ENCODE measurements around the gene SLC13A4.
A peak's percentile ranks its signal among the peaks of the same experiment; 100 is the strongest.
"Not testable (repeated sequence)": the region's sequence is repeated elsewhere in the genome, so short reads cannot be mapped to it uniquely, and the experiment has no call there.

SLC13A4 gene

GRCh38 chr7:135647755-135648154, 80.2 kb downstream of the SLC13A4 start:
- no peak for DNase-seq (ENCODE audit: low read depth, low spot score)
- no peak overlapping the region for H3K4me3 ChIP-seq (ENCODE audit: low read length)

DNA sequence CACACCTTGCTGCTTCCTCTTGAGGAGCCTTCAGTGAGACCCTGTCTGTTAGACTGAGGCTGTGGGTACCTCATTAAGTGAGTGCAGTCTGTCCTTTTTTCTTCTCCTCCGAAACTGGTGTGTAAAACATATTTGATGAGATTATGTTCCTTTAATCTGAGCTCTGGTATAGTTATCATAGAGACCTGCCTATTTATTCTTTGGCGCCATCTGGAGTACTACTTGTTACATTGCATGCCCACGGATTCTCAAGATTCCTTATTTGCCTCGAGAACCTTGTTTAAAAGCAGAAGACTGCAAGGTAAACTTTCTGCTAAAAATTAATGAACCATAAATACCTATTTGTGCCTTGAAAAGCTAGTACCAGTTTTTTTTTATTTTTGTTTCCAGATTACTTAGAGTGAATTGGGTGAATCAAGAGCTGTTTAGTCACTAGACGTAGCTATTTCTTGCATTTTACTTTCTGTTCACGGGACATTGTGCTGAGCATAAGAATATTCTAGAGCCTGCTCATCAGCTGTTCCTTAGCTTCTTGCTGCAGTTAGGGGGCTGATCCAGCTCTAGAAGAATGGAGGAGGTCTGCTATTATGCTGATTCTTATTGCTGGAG, 82.6 kb downstream of the SLC13A4 start:
- no peak overlapping the region for H3K4me3 ChIP-seq (ENCODE audit: low read length)
- peak; percentile 39 for DNase-seq (ENCODE audit: low read depth, low spot score)

GRCh38 chr7:135644729-135645128, 83.3 kb downstream of the SLC13A4 start:
- no peak for DNase-seq (ENCODE audit: low read depth, low spot score)
- H3K4me3 ChIP-seq (ENCODE audit: low read length) = no peak overlapping the region

DNA sequence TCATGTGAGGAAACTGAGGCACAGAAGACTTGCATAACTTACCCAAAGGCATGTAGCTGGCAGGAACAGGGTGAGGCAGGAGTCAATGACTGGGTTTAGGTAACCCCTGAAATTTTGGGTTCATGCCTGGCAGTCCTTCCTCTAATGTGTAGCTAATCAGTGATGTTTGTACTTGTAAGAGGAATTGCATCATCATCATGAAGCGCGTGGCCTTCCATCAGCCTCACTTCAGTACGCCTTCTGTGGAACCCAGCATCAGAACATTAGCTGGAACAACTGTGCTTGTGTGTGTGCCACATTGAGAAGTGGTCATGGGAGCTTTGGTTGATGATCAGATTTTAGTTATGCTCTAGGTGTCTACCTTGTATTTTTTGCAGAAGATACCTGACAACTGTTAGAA, 83.8 kb downstream of the SLC13A4 start:
- no peak overlapping the region for H3K4me3 ChIP-seq (ENCODE audit: low read length)
- DNase-seq (ENCODE audit: low read depth, low spot score) = no peak

GRCh38 chr7:135639690-135640089, 88.3 kb downstream of the SLC13A4 start:
- not testable (repeated sequence) for DNase-seq (ENCODE audit: low read depth, low spot score); H3K4me3 ChIP-seq (ENCODE audit: low read length)

DNA sequence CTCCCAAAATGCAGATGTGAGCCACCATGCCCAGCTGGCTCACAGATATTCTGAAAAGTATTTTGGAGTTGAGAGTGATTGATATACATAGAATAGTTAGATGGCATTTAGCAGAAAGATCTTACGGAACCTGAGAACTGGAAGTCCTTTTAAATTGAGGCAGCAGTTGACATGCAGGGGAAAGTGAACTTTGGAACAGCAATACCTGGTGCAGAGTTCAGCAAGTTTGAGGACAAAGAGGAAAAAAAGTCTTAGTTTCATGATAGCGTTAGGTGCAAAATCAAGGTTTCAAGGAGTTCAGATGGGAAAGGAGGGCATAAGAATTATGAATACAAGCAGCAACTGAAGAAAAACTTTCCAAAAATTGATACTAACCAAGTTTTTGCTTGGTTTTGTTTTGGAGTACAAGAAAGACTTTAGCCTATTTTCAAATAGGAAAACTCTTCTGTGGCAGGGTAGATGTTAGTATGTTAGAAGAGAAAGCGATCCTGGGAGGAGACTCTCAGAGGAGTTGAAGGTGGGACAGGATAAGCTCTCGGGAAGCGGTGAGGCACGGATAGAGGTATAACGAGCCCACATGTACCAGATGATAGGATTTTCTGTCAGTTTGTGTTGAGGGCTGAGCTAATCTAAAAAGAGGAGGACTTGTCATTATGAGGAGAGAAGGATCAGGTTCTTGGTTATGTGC, 93.7 kb downstream of the SLC13A4 start:
- no peak overlapping the region for H3K4me3 ChIP-seq (ENCODE audit: low read length)
- DNase-seq (ENCODE audit: low read depth, low spot score) = no peak

All from Jurkat, Clone E6-1 (cell line).